Measurements from ENCODE around the gene GPHN.
"Not testable (repeated sequence)": the region's sequence is repeated elsewhere in the genome, so short reads cannot be mapped to it uniquely, and the experiment has no call there.

- not testable (repeated sequence) for TF ChIP-seq TAF1 (IDR thresholded peaks at IDR 0.05; ENCODE audit: borderline replicate concordance, low read depth, low read length); POLR2A (IDR thresholded peaks at IDR 0.05; ENCODE audit: low read depth, low read length)
Measured at GRCh38 chr14:66545751-66546150, 37.8 kb downstream of the GPHN start.
